HFF-Myc (cell line): ENCODE data around the gene SCNN1A.

Experiments
- DNase-seq: peaks from one replicate; pipeline ENCODE4 v3.0.0-alpha.2; 2011; ENCODE audit warnings: low read depth; ENCODE audit errors: extremely low read depth
- H3K4me3 ChIP-seq: replicated peaks from 2 replicates; pipeline ENCODE4 v1.5.1; 2011; ENCODE audit warnings: low read depth, mild to moderate bottlenecking, control low read depth, low read length
- CTCF ChIP-seq: IDR thresholded peaks from 2 replicates; pipeline ENCODE4 v1.5.1; 2012; ENCODE audit warnings: mild to moderate bottlenecking, low read depth, low read length, control low read depth; ENCODE audit errors: missing control alignments

SCNN1A gene

GRCh38 chr12:6302621-6303020, 72.7 kb downstream of the SCNN1A start:
- TF ChIP-seq CTCF: no peak
- no peak overlapping the region for H3K4me3 ChIP-seq

GRCh38 chr12:6301721-6302120, 73.6 kb downstream of the SCNN1A start:
- no peak for DNase-seq
- no peak overlapping the region for H3K4me3 ChIP-seq
- no peak for TF ChIP-seq CTCF

More at GRCh38 chr12:6302621-6303020, 72.7 kb downstream of the SCNN1A start:
- DNase-seq: no peak

- no peak for DNase-seq
- no peak overlapping the region for H3K4me3 ChIP-seq
- no peak for TF ChIP-seq CTCF
These were observed 78.2 kb downstream of the SCNN1A start for GRCh38 chr12:6297170-6297569.
